ENCODE data around the gene ADIG.

ADIG gene

DNA sequence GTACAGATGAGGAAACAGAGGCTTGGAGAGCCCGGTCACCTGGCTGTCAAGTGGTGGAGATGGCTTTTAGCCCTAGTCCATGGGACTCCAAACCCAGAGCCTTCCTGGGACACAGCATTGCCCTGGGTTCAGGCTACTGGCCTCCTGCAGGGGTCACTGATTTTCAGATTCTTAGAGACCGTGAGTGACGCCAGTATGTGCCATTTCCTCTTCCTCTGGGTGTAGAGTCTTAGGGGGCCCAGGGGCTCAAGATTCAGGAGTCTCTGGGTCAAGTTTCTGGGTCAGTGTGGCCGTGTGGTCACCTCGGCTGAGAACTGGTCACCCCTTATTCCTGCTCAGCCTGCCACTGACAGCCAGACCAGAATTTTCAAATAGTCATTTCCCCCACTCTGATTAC is 21.2 kb downstream of the ADIG start:
- no peak for DNase-seq (ENCODE audit: low read depth)

DNA sequence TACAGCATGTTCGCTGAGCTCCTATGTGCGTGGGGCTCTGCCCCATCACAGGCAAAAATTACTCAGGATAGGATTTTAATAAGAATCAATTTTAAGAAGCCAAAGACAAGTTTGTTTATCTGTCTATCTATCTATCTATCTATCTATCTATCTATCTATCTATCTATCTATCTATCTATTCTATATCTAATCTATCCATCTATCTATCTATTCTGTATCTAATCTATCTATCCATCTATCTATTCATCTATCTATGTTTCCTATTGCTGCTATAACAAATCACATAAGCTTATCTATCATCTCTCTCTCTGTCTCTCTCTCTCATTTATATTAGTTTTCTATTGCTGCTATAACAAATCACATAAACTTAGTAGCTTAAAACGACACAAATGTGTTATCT is 22.3 kb downstream of the ADIG start:
- DNase-seq (ENCODE audit: low read depth), result no peak

DNA sequence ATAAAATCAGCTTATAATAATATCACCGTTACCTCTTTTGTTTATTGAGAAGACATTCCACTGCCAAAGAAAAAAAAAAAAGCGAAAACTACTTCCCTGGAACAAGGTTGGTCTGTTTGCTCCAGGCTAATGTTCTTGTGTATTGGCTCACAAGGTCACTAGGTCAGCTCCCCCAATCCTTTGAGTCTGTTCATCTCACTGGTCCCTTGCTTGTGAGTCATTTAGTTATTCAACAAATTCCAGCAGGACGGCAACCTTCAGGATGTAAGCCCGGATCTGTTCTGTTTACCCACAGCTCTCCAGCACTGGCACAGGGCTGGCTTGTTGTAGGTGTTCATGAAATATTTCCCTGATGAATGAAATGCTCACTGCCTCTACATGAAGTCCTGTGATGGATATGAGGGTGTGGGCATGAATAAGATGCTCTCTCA is 23.9 kb downstream of the ADIG start:
- DNase-seq (ENCODE audit: low read depth), result no peak

DNA sequence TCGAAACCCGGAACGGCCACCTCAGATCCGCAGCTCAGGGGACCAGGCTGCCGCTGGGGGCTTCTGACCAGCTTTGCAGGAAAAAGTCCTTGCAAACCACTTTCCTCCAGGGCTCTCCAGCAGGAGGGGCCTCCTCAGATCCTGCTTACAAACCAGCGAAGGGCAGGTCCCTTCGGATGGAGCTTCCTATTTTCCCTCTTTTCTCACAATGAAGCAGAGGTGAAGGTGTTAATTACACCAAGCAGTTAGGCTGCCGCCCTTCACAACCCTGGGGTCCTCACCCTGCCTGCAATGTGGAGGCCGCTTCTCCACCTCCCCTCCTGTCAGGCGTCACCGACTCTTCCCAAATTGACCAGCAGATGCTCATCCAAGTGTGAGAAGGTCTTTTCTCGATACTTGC is 26.4 kb downstream of the ADIG start:
- no peak for DNase-seq (ENCODE audit: low read depth)

DNA sequence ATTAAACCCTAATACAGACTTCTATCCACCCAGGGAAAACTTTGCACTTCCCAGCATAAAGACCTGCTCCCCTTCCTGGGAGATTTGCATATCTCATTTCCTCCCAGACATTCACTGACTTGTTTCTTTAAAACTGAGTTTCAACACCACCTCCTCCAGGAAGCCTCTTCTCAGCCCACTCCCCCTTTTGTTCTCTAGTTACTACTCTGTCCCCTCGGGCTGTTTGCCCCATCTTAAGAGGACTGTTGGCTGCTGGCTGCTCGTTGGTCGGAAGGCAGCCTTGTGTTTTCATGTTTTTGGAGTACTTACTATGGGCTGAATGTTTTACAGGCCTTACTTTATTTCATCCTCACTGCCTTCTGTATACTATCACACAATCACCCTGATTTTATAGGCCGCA is 27.2 kb downstream of the ADIG start:
- DNase-seq (ENCODE audit: low read depth), result no peak

DNA sequence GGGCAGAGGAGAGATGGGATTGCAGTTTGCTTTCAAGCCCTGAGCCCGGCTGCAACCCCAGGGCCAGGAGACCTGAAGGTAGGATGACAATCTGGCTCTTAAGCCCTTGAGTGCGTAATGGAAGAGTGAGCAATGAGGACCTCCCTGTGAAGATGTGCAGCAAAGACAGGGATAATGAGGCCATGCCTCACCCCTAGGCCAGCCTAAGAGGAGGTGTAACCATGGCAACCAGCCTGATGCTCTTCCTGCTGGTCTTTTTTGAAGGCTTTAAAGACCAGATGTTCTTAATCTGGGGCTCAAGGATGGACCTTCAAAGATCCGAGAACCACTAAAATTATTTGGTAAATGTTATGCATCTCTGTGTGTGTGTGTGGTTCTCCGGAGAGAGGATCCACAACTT is 28.8 kb downstream of the ADIG start:
- DNase-seq (ENCODE audit: low read depth), result no peak

DNA sequence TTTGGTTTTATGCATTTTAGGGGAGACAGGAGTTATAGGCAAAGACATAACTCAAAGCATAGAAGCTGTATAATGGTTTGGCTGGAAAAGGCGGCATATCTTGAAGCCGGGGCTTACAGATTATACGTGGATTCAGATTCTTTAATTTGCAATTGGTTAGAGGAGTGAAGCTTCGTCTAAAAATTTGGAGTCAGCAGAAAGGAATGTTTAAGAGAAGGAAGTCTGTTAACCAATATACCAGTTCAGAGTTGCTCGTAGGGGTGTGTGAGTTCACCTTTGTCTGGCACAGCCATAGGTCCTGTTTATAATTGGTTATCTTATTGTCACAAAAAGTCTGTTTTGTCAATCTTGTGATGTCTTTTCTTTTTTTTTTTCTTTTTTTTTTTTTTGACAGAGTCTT is 29.5 kb downstream of the ADIG start:
- DNase-seq (ENCODE audit: low read depth), result no peak

DNA sequence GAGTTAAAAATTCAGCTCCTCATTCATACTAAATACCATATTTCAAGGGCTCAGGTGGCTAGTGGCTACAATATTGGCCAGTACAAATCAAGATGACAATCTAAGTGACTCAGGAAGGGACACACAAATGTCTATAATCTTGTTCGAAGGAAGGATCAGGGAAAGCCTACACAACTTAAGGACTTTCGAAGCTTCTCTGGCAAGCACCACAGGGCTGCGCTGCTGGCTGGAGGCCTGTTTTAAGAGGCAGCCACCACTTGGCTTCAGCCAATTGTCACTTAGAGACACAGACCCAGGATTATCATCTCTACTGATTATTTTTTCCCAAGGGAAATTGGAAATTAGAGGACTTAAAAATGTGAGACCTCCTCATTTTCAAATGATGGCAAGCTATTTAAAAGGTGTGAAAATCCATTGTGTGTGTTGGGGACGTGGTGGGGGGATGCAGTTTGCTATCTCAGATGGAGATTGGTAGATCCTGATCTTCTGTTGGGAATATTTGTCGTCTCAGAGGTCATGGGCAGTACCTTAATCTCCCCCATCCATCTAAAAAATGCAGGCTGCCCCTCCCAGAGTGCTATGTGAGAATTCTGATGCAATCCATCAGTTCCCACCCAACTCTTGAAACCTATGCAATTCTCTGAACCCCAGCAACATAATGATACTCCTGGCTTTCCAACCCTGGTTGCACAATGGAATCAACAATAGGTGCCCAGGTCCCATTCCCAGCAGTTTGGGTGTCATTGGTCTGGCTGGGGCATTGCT is 31.9 kb downstream of the ADIG start:
- DNase-seq (ENCODE audit: low read depth), result no peak

DNA sequence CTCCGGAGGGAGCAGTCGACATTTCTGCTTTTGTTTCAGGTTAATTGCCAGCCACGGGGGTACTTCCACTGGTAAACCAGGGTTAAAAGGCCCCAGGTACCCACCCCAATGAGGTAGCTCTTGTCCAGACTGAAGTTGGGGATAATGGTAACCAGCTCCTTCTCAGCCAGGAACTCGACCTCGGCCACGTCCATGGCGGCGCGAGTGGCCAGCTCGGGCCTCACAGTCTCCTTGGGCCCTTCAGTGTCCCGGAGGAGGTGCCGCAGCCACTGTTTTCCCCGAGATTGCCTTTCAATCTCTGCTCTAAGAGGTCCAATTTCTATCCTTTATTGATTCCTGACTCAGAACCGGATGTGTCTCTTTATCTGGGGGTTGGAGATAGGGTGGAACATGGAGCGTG is 34.3 kb downstream of the ADIG start:
- no peak for DNase-seq (ENCODE audit: low read depth)

DNA sequence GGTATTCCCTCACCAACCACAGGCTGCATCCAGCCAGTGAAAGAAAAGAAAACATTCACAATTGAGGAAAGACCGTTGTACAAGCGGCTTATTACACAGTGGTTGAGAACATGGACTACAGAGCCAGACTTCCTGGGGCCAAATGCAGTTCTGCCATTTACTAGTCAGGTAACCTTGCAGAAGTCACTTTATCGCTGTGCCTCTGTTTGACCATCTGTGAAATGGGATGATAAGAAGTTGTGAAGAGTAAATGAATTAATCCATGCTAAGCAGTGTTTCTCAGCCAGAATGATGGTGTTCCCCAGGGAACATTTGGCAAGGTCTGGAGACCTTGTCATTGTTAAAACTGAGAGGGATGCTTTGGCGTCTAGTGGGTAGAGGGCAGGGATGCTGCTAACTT is 35.5 kb downstream of the ADIG start:
- no peak for DNase-seq (ENCODE audit: low read depth)

DNA sequence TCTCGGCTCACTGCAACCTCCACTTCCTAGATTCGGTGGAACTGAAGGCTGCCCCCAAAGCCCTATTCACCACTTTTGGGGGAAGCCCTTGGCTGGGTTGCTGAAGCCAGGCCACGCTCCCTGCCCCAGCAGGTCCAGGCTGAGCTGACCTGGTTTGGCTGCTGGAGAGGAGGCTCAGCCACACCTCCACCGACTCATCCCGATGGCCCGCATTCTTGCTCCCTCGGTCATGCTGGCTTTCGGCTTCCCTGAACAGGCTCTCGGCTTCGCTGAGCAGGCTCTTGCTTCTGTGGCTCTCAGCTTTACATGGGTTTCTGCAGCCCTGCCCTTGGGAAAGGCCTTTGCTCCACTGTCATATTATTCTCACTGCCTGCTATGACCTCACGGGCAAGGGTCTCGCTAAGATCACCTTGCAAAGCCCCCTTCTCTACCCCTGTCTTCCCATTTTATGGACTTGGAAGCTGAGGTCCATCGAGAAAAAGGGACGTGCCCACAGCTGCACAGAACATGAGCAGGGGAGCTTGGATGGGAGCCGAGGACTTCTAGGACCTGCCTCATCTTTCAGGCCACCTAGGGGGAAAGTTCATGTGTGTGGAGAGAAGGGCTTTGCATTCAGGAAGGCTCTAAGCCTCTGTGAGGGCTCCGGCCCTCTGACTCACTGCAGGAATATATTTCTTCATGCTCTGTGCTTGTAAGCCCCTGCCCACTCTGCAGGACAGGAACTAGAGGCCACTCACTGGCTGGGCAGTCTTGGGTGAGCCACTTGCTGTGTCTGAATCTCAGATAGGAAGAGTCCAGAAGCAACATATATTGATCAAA is 36.2 kb downstream of the ADIG start:
- no peak for DNase-seq (ENCODE audit: low read depth)

DNA sequence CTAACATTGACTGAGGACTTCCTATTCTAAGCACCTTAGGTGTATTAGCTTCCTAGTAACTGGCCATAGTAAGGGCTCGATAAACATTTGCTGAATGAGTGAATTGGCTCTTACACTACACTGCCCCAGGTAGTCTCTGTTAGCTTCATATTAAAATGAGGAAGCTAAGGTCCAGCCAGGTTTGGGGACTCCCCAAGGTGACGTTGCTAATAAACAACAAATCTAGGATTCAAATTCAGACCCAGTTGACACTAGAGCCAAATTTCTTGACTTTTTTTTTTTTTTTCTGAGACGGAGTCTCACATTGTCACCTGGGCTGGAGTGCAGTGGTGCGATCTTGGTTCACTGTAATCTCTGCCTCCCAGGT is 36.8 kb downstream of the ADIG start:
- no peak for DNase-seq (ENCODE audit: low read depth)

DNA sequence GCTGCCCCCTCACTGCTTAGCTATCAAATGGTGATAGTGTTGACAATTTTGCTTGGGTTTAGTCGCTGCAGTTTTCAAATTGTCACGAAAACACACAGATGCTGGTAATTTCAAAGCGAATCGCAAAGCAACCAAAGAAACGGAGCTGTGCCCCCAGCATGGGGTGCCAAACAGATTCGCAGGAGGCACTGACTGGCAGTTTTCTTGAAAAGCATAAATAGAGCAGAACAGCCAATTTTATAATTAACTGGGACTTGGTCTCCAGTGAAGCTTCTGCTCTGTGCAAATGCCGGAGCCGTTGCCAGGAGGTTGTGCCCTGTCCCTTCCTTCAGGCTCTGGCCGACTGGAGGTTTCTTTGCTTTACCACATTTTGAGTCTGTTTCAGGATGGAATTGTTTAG is 39.4 kb downstream of the ADIG start:
- DNase-seq (ENCODE audit: low read depth), result no peak

DNA sequence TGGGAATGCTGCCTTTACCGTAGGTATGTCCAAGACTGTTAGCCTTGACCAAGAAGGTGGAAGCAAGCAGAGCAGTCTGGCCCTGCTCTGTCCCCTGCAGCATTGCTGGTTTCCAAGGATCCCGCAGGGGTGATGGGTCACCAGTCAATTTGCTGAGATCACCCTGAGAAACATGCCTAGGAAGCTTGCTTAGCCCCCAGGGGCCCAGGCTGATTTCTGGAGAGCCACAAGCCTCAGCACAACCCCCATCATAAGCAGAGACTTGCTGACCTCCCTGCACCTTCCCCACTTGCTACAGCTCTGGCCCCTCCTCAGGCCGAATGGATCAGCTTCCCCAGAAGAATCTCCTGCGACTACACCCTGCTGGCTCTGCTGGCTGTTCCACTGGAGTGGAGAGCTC is 42.1 kb downstream of the ADIG start:
- no peak for DNase-seq (ENCODE audit: low read depth)

DNA sequence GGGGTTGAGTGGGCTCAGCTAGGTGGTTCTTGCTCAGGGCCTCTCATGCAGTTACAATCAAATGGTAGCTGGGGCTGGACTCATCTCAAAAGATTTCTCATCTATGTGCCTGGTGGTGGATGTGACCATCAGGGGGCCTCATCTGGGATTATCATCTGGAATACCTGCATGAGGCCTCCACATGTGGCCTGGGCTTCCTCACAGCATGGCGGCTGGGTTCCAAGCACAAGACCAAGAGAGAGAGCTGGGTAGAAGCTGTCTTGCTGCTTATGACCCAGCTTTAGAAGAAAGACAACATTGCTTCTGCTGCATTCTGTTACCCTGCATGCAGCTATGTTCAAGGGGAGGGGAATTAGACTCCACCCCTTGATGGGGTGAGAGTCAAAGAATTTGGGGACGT is 43.1 kb downstream of the ADIG start:
- no peak for DNase-seq (ENCODE audit: low read depth)

DNA sequence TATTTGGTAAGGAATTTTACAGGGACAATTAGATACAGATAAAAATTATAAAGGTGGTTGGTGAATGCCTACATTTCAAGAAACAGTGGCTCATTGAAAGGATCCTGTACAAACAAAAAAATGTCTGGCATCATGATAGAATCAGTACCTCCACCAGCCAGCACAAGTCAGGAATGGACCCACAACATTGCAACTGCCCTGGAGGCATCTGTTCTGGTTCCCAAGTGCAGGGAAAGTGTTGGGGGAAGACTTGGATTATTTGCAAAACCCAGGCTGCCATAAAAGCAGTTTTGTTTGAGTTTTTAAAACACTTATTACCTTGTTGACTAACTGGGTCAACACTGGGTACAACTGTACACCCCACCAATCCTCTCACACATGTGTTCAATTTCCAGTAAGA is 44.9 kb downstream of the ADIG start:
- no peak for DNase-seq (ENCODE audit: low read depth)

DNA sequence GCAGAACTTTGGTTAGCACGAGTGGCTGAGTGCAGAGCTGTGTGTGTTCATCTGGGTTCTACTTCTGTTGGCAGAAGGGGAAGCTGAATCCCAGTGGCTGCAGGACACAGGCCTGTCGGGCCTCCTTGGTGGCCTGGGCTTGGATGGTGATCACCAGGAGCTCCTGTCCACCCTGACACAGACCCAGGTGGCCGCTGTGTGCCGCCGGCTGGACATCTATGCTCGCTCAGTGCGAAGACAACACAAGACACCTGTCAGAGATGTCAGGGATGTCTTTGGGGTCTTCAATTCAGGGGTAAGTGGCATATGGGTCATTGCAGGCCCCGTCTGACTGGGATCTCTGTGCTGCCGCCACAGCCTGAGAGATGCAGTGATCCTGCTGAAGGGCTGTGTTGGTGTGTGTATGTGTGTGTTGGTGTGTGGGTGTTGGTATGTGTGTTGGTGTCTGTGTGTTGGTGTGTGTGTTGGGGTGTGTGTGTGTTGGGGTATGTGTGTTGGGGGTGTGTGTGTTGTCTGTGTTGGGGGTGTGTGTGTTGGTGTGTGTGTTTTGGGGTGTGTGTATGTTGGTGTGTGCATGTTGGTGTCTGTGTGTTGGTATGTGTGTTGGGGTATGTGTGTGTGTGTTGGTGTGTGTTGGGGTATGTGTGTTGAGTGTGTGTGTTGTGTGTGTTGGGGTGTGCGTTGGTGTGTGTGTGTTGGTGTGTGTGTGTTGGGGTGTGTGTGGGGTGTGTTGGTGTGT is 46.1 kb downstream of the ADIG start:
- DNase-seq (ENCODE audit: low read depth), result no peak

DNA sequence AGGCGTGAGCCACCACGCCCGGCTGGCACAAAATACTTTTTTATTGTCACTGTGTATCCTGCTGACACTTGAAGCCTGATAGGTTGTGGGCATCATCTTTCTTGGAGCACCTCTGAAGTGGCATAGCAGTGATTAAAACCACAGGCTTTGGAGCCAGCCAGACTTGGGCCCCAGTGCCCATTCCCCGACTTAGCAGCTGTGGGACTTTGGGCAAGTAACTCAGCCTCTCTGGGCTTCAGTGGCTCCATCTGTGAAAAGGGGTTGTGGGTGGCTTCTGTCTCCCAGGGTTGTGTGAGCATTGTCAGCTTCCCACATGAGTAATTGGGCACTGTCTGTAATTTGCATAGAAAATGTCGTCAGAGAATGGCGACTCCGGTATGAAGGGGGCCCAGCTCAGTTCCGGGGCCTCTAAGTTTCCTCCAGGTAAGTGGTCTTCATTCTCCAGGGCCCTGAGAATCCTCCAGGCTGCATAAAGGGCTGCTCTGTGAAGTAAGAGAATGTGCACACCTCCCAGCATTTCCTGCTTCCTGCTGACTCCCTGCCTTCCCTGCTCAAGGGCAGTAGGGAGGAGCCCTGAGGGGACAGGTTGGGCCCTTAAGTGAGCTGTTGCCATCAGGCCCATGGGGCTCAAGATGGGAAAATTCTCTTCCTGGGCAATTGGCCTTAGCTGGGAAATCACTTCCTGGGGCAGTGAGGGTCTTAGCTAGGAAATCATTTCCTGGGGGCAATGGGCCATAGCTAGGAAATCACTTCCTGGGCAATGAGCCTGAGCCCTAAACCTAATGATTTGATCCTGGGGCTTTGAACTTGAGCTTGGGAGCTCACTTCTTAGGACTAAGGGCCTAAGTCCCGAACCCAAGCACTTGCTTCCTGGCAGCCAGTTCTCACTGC is 47.8 kb downstream of the ADIG start:
- DNase-seq (ENCODE audit: low read depth), result no peak

DNA sequence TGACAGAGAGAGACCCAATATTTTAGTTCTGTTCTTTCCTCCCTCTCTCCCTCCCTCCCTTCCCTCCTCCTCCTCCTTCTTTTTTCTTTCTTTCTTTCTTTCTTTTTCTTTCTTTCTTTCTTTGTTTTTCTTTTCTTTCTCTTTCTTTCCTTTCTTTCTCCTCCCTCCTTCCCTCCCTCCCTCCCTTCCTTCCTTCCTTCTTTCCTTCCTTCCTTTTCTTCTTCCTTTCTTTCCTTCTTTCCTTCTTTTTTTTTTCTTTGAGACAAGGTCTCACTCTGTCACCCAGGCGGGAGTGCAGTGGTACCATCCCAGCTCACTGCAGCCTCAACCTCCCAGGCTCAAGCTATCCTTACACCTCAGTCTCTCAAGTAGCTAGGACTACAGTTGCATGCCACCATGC is 49.0 kb downstream of the ADIG start:
- DNase-seq (ENCODE audit: low read depth), result no peak

DNA sequence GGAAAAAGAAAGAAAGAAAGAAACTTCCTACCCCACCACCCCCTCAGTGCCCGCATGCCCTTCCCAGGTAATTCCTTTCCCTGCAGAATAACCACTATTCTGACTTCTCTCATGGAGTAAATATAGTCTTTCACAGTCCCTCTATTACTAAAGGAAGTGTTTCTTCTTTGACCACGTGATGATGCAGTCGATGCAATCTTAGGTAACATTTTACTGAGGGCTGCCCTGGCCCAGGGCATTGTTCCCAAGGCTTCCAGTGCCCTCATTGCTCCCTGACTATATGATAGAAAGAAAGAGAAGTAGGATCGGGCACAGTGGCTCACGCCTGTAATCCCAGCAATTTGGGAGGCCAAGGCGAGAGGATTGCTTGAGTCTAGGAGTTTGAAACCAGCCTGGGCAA is 49.7 kb downstream of the ADIG start:
- no peak for DNase-seq (ENCODE audit: low read depth)

DNA sequence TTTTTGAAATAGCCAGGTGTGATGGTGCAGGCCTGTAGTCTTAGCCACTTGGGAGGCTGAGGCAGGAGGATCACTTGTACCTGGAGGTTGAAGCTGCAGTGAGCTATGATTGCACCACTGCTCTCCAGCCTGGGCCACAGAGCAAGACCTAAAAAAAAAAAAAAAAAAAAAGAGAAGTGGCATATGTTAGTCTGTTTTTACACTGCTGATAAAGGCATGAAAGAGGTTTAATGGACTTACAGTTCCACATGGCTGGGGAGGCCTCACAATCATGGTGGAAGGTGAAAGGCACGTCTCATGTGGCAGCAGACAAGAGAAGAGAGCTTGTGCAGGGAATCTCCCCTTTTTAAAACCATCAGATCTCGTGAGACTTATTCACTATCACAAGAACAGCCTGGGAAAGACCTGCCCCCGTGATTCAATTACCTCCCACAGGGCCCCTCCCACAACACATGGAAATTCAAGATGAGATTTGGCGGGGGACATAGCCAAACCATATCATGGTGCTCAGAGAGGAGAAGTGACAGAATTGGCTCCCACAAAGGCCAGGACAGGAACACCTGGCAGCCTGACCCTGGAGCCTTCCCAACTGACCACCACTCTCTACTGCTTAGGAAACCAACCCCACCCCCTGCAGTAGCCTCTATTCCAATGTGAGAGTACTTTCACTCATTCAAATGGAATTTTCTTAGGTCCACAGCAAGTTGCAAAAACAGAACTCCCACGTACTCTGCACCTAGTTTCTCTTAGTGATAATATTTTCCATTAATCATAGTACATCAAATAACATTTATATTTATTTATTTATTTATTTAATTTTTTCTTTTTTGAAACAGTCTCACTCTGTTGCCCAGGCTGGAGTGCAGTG is 50.4 kb downstream of the ADIG start:
- no peak for DNase-seq (ENCODE audit: low read depth)

Measured in T-helper 22 cell (primary cell).